Suprapubic skin (tissue), 4 donors: ENCODE data around the gene SPOCK1. TPM values are rescaled to one million over a fixed set of nuclear protein-coding genes. Genes with fewer than 3 reads are reported as not detected.

ENCODE experiments used
- DNase-seq, 2 donors: peaks; one replicate each; pipeline ENCODE4 v3.0.0-alpha.2; 2019; ENCODE audit warnings: low spot score in 2 of 2
- H3K27ac ChIP-seq: fragments of 200-600 bp; sonication (generic); one replicate; pipeline ENCODE4 v1.5.1; 2019
- H3K27me3 ChIP-seq: fragments of 200-600 bp; sonication (generic); one replicate; pipeline ENCODE4 v1.5.1; 2019
- H3K36me3 ChIP-seq: fragments of 200-600 bp; sonication (generic); one replicate; pipeline ENCODE4 v1.5.1; 2019
- H3K4me1 ChIP-seq: fragments of 200-600 bp; sonication (generic); one replicate; pipeline ENCODE4 v1.5.1; 2019
- H3K4me3 ChIP-seq: fragments of 200-600 bp; sonication (generic); one replicate; pipeline ENCODE4 v1.5.1; 2019; ENCODE audit warnings: mild to moderate bottlenecking
- H3K9me3 ChIP-seq: fragments of 200-600 bp; sonication (generic); one replicate; pipeline ENCODE4 v1.5.1; 2019
- CTCF ChIP-seq, 2 donors: fragments of 200-600 bp in 1 of 2; fragments of 450-650 bp in 1 of 2; sonication (generic) in 1 of 2; IDR thresholded peaks; one replicate each; pipeline ENCODE4 v1.5.1; 2016 to 2019; ENCODE audit warnings: antibody characterized with exemption in 2 of 2, mild to moderate bottlenecking in 1 of 2, moderate library complexity in 1 of 2
- EP300 ChIP-seq: sonication (generic); formaldehyde crosslinking; IDR thresholded peaks from one replicate; pipeline ENCODE4 v1.6.1; 2017; ENCODE audit warnings: antibody characterized with exemption
- POLR2A ChIP-seq, 2 donors: fragments of 450-650 bp; IDR thresholded peaks; one replicate each; pipeline ENCODE4 v1.6.1; 2017; ENCODE audit warnings: antibody characterized with exemption in 2 of 2, mild to moderate bottlenecking in 2 of 2, moderate library complexity in 2 of 2
- POLR2AphosphoS5 ChIP-seq, 3 donors: sonication (generic); formaldehyde crosslinking; IDR thresholded peaks; one replicate each; pipeline ENCODE4 v1.6.1; 2017; ENCODE audit warnings: antibody characterized with exemption in 3 of 3
- WGBS: methylation state at CpG from one replicate; pipeline ENCODE4 v1.1.5; 2018; 5-methylcytosine and 5-hydroxymethylcytosine counted together
- total RNA-seq, 4 donors: library from RNA; depleted of rRNA; stranded (reverse); fragments of >200 nt; gene quantifications; one replicate each; pipeline ENCODE4 v1.1.0, GENCODE V29; 2016

The SPOCK1 gene
- total RNA-seq, 4 donors from 2014 or later: 3.9 to 11.6 (median 5.4) TPM

DNA sequence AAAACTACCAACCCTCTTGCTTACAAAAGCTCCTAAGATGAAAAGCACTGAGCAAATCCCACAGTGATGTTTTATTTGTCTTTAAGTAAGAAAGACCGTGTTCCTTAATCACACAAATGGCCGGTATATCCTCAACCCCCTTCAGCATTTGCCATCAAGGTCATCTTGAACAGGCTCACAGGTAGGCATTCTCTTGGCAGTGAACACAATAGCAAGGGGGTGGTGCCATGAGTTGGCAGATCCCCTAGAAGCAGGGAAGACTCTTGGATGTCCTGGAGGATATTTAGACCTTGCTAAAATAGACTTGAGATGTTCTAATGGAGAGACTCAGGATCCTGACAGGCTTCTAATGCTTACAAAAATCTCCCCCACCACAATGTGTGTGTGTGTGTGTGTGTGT, 323.0 kb downstream of the SPOCK1 start:
- H3K4me3 ChIP-seq: no peak overlapping the region
- H3K27ac ChIP-seq: no peak overlapping the region
- no peaks in the 10 kb centered on the region for H3K9me3 ChIP-seq
- WGBS: 97% methylated on average over 2 of the region's 2 CpGs
- no peak for DNase-seq
- no peaks in the 10 kb centered on the region for H3K4me1 ChIP-seq
- no peaks in the 10 kb centered on the region for H3K36me3 ChIP-seq
- H3K27me3 ChIP-seq: no peaks in the 10 kb centered on the region
- TF ChIP-seq POLR2A (IDR thresholded peaks at IDR 0.05) (no peak), EP300 (no peak), CTCF (IDR thresholded peaks at IDR 0.05) (no peak), POLR2AphosphoS5 (IDR thresholded peaks at IDR 0.05) (no peak)

GRCh38 chr5:137174196-137174595, 324.9 kb downstream of the SPOCK1 start:
- H3K27ac ChIP-seq: no peak overlapping the region
- H3K9me3 ChIP-seq: no peaks in the 10 kb centered on the region
- no peak overlapping the region for H3K4me3 ChIP-seq
- no peak for DNase-seq
- no peak for TF ChIP-seq EP300
- no peak for TF ChIP-seq POLR2A (IDR thresholded peaks at IDR 0.05)
- TF ChIP-seq CTCF (IDR thresholded peaks at IDR 0.05): no peak
- no peak for TF ChIP-seq POLR2AphosphoS5 (IDR thresholded peaks at IDR 0.05)
- H3K36me3 ChIP-seq: no peaks in the 10 kb centered on the region
- H3K4me1 ChIP-seq: no peaks in the 10 kb centered on the region
- no peaks in the 10 kb centered on the region for H3K27me3 ChIP-seq
- WGBS: 89% methylated on average over 3 of the region's 3 CpGs

- no peaks in the 10 kb centered on the region for H3K9me3 ChIP-seq
- WGBS: 58% methylated on average over 2 of the region's 2 CpGs
- H3K27ac ChIP-seq: no peak overlapping the region
- no peak for TF ChIP-seq POLR2AphosphoS5 (IDR thresholded peaks at IDR 0.05)
- no peak for TF ChIP-seq EP300
- no peak for TF ChIP-seq CTCF (IDR thresholded peaks at IDR 0.05)
- TF ChIP-seq POLR2A (IDR thresholded peaks at IDR 0.05): no peak
- DNase-seq: no peak
- H3K36me3 ChIP-seq: no peaks in the 10 kb centered on the region
- H3K4me3 ChIP-seq: no peak overlapping the region
- H3K4me1 ChIP-seq: no peaks in the 10 kb centered on the region
- H3K27me3 ChIP-seq: no peaks in the 10 kb centered on the region
These were observed 326.9 kb downstream of the SPOCK1 start for GRCh38 chr5:137172258-137172657.

GRCh38 chr5:137167187-137167586, 331.9 kb downstream of the SPOCK1 start:
- H3K4me3 ChIP-seq: no peak overlapping the region
- no peaks in the 10 kb centered on the region for H3K4me1 ChIP-seq
- H3K9me3 ChIP-seq: no peaks in the 10 kb centered on the region
- H3K27me3 ChIP-seq: no peaks in the 10 kb centered on the region
- DNase-seq: no peak
- TF ChIP-seq POLR2A (IDR thresholded peaks at IDR 0.05) (no peak), CTCF (IDR thresholded peaks at IDR 0.05) (no peak), POLR2AphosphoS5 (IDR thresholded peaks at IDR 0.05) (no peak), EP300 (no peak)
- H3K27ac ChIP-seq: no peak overlapping the region
- H3K36me3 ChIP-seq: no peaks in the 10 kb centered on the region

GRCh38 chr5:137164961-137165360, 334.2 kb downstream of the SPOCK1 start:
- no peak for DNase-seq
- H3K4me1 ChIP-seq: no peaks in the 10 kb centered on the region
- H3K36me3 ChIP-seq: no peaks in the 10 kb centered on the region
- H3K9me3 ChIP-seq: no peaks in the 10 kb centered on the region
- H3K4me3 ChIP-seq: no peak overlapping the region
- 89% methylated on average over 1 of the region's 1 CpG for WGBS
- no peak overlapping the region for H3K27ac ChIP-seq
- H3K27me3 ChIP-seq: no peaks in the 10 kb centered on the region
- TF ChIP-seq POLR2A (IDR thresholded peaks at IDR 0.05) (no peak), CTCF (IDR thresholded peaks at IDR 0.05) (no peak), POLR2AphosphoS5 (IDR thresholded peaks at IDR 0.05) (no peak), EP300 (no peak)
